Testis (tissue), 2 donors: ENCODE results near the gene LIM2.

ENCODE experiments used
- CTCF ChIP-seq, 3 experiments: fragments of 450-650 bp in 2 of 3; fragments of 200-600 bp in 1 of 3; sonication (generic) in 1 of 3; IDR thresholded peaks; one replicate each; pipeline ENCODE4 v1.5.1; 2016 to 2019; ENCODE audit warnings: antibody characterized with exemption in 3 of 3, mild to moderate bottlenecking in 2 of 3, moderate library complexity in 1 of 3
- POLR2A ChIP-seq: fragments of 450-650 bp; IDR thresholded peaks from one replicate; pipeline ENCODE4 v1.6.1; 2017; ENCODE audit warnings: antibody characterized with exemption, mild to moderate bottlenecking, moderate library complexity

- TF ChIP-seq CTCF (IDR thresholded peaks at IDR 0.05) (no peak), POLR2A (no peak)
Measured at GRCh38 chr19:51430221-51430620, 42.4 kb upstream of the LIM2 start.
